ENCODE results near the gene GPX3.

GPX3 gene

GRCh38 chr5:151014680-151015343, 5.6 kb upstream of the GPX3 start:
- DNase-seq (ENCODE audit: low spot score), result no peak

- DNase-seq (ENCODE audit: low spot score), result no peak
Observed at GRCh38 chr5:151015974-151016587, 4.3 kb upstream of the GPX3 start.

- no peak for DNase-seq (ENCODE audit: low spot score)
Observed at GRCh38 chr5:151016700-151017099, 3.7 kb upstream of the GPX3 start.

- DNase-seq (ENCODE audit: low spot score), result no peak
Observed at GRCh38 chr5:151017897-151018296, 2.5 kb upstream of the GPX3 start.

GRCh38 chr5:151018846-151019245, 1.5 kb upstream of the GPX3 start:
- DNase-seq (ENCODE audit: low spot score), result no peak

- DNase-seq (ENCODE audit: low spot score), result no peak
Observed at GRCh38 chr5:151019331-151019730, 1.1 kb upstream of the GPX3 start.

- DNase-seq (ENCODE audit: low spot score), result no peak
Observed at GRCh38 chr5:151021746-151022145, 1.4 kb downstream of the GPX3 start.

GRCh38 chr5:151022511-151023018, 2.2 kb downstream of the GPX3 start:
- no peak for DNase-seq (ENCODE audit: low spot score)

- DNase-seq (ENCODE audit: low spot score), result peak; percentile 49
Observed at GRCh38 chr5:151023047-151023615, 2.7 kb downstream of the GPX3 start.

- DNase-seq (ENCODE audit: low spot score), result no peak
Observed at GRCh38 chr5:151023651-151024050, 3.3 kb downstream of the GPX3 start.

GRCh38 chr5:151024440-151025249, 4.3 kb downstream of the GPX3 start:
- no peak for DNase-seq (ENCODE audit: low spot score)

GRCh38 chr5:151025250-151025606, 4.8 kb downstream of the GPX3 start:
- no peak for DNase-seq (ENCODE audit: low spot score)

GRCh38 chr5:151026088-151026487, 5.7 kb downstream of the GPX3 start:
- DNase-seq (ENCODE audit: low spot score), result no peak

- no peak for DNase-seq (ENCODE audit: low spot score)
Observed at GRCh38 chr5:151026679-151027078, 6.3 kb downstream of the GPX3 start.

GRCh38 chr5:151027961-151028479, 7.6 kb downstream of the GPX3 start:
- DNase-seq (ENCODE audit: low spot score), result no peak

- no peak for DNase-seq (ENCODE audit: low spot score)
Observed at GRCh38 chr5:151028717-151029116, 8.3 kb downstream of the GPX3 start.

- no peak for DNase-seq (ENCODE audit: low spot score)
Observed at GRCh38 chr5:151029179-151030055, 9.0 kb downstream of the GPX3 start.

GRCh38 chr5:151030056-151030336, 9.6 kb downstream of the GPX3 start:
- no peak for DNase-seq (ENCODE audit: low spot score)

GRCh38 chr5:151030379-151030778, 10.0 kb downstream of the GPX3 start:
- DNase-seq (ENCODE audit: low spot score), result no peak

GRCh38 chr5:151031554-151031953, 11.2 kb downstream of the GPX3 start:
- no peak for DNase-seq (ENCODE audit: low spot score)

GRCh38 chr5:151033217-151033934, 13.0 kb downstream of the GPX3 start:
- no peak for DNase-seq (ENCODE audit: low spot score)

Data from hematopoietic multipotent progenitor cell treated with erythropoietin and hydrocortisone succinate and interleukin-3 and kit ligand, for 15 days (in vitro differentiated cells).